ENCODE data around the gene RPS6KL1.

RPS6KL1 gene

GRCh38 chr14:74867673-74868072 lies 55.4 kb downstream of the RPS6KL1 start:
- Histone ChIP-seq H3K9ac (no peak overlapping the region), H4K20me1 (ENCODE audit: insufficient read depth) (no peaks in the 10 kb centered on the region), H3K4me1 (ENCODE audit: low read depth, poor library complexity, severe bottlenecking) (no peaks in the 10 kb centered on the region), H3K27me3 (ENCODE audit: insufficient read depth, low read depth) (no peaks in the 10 kb centered on the region), H3K4me3 (IDR thresholded peaks at IDR 0.05; ENCODE audit: insufficient read depth, low read depth, low read length) (no peak overlapping the region), H3K4me2 (no peak overlapping the region), H3K79me2 (ENCODE audit: insufficient read depth, low read depth) (no peaks in the 10 kb centered on the region), H3K36me3 (ENCODE audit: insufficient read depth) (no peaks in the 10 kb centered on the region), H3K27ac (no peak overlapping the region), H2AFZ (ENCODE audit: low read depth) (no peak overlapping the region)
- no peak for TF ChIP-seq CTCF (conservative IDR thresholded peaks at IDR 0.05; ENCODE audit: low read depth, low read length)

GRCh38 chr14:74866708-74867389 lies 56.2 kb downstream of the RPS6KL1 start:
- Histone ChIP-seq H3K36me3 (ENCODE audit: insufficient read depth) (no peaks in the 10 kb centered on the region), H3K4me3 (IDR thresholded peaks at IDR 0.05; ENCODE audit: insufficient read depth, low read depth, low read length) (no peak overlapping the region), H2AFZ (ENCODE audit: low read depth) (no peak overlapping the region), H3K27me3 (ENCODE audit: insufficient read depth, low read depth) (no peaks in the 10 kb centered on the region), H3K79me2 (ENCODE audit: insufficient read depth, low read depth) (no peaks in the 10 kb centered on the region), H3K4me2 (no peak overlapping the region), H3K9ac (no peak overlapping the region), H4K20me1 (ENCODE audit: insufficient read depth) (no peaks in the 10 kb centered on the region), H3K4me1 (ENCODE audit: low read depth, poor library complexity, severe bottlenecking) (no peaks in the 10 kb centered on the region), H3K27ac (no peak overlapping the region)
- no peak for TF ChIP-seq CTCF (conservative IDR thresholded peaks at IDR 0.05; ENCODE audit: low read depth, low read length)

- Histone ChIP-seq H3K9ac (no peak overlapping the region), H3K79me2 (ENCODE audit: insufficient read depth, low read depth) (no peaks in the 10 kb centered on the region), H3K4me2 (no peak overlapping the region), H2AFZ (ENCODE audit: low read depth) (no peak overlapping the region), H3K4me1 (ENCODE audit: low read depth, poor library complexity, severe bottlenecking) (peaks cover 5% of the 10 kb centered on the region), H3K27me3 (ENCODE audit: insufficient read depth, low read depth) (no peaks in the 10 kb centered on the region), H4K20me1 (ENCODE audit: insufficient read depth) (no peaks in the 10 kb centered on the region), H3K36me3 (ENCODE audit: insufficient read depth) (no peaks in the 10 kb centered on the region), H3K27ac (no peak overlapping the region), H3K4me3 (IDR thresholded peaks at IDR 0.05; ENCODE audit: insufficient read depth, low read depth, low read length) (no peak overlapping the region)
- TF ChIP-seq CTCF (conservative IDR thresholded peaks at IDR 0.05; ENCODE audit: low read depth, low read length): no peak
Measured at GRCh38 chr14:74865156-74865555, 57.9 kb downstream of the RPS6KL1 start.

GRCh38 chr14:74864198-74864597 lies 58.9 kb downstream of the RPS6KL1 start:
- Histone ChIP-seq H3K9ac (no peak overlapping the region), H3K79me2 (ENCODE audit: insufficient read depth, low read depth) (no peaks in the 10 kb centered on the region), H4K20me1 (ENCODE audit: insufficient read depth) (no peaks in the 10 kb centered on the region), H3K4me1 (ENCODE audit: low read depth, poor library complexity, severe bottlenecking) (peaks cover 5% of the 10 kb centered on the region), H3K27me3 (ENCODE audit: insufficient read depth, low read depth) (no peaks in the 10 kb centered on the region), H3K27ac (no peak overlapping the region), H2AFZ (ENCODE audit: low read depth) (no peak overlapping the region), H3K4me2 (no peak overlapping the region), H3K4me3 (IDR thresholded peaks at IDR 0.05; ENCODE audit: insufficient read depth, low read depth, low read length) (no peak overlapping the region), H3K36me3 (ENCODE audit: insufficient read depth) (no peaks in the 10 kb centered on the region)
- no peak for TF ChIP-seq CTCF (conservative IDR thresholded peaks at IDR 0.05; ENCODE audit: low read depth, low read length)
